GM21786 (cell line): ENCODE measurements around the gene SNRNP70.
"Not testable (repeated sequence)": the region's sequence is repeated elsewhere in the genome, so short reads cannot be mapped to it uniquely, and the experiment has no call there.

Source experiments
- ATAC-seq: cut with Tn5 transposase; IDR thresholded peaks from one replicate; pipeline ENCODE4 v1.9.1; 2021; ENCODE audit not compliant: unreplicated experiment

The SNRNP70 gene

GRCh38 chr19:49141352-49141751, 56.1 kb downstream of the SNRNP70 start:
- no peak for ATAC-seq

GRCh38 chr19:49142866-49143335, 57.6 kb downstream of the SNRNP70 start:
- no peak for ATAC-seq

GRCh38 chr19:49145573-49146407, 60.5 kb downstream of the SNRNP70 start:
- no peak for ATAC-seq

- ATAC-seq: not testable (repeated sequence)
Measured at GRCh38 chr19:49146408-49146770, 61.1 kb downstream of the SNRNP70 start.

GRCh38 chr19:49148044-49148682, 62.9 kb downstream of the SNRNP70 start:
- ATAC-seq: no peak

- ATAC-seq: no peak
Measured at GRCh38 chr19:49148784-49149651, 63.8 kb downstream of the SNRNP70 start.

GRCh38 chr19:49149652-49150105, 64.4 kb downstream of the SNRNP70 start:
- no peak for ATAC-seq

- no peak for ATAC-seq
Measured at GRCh38 chr19:49150106-49150943, 65.1 kb downstream of the SNRNP70 start.

- ATAC-seq: no peak
Measured at GRCh38 chr19:49150944-49151243, 65.6 kb downstream of the SNRNP70 start.

- ATAC-seq: no peak
Measured at GRCh38 chr19:49151267-49152118, 66.2 kb downstream of the SNRNP70 start.

- ATAC-seq: no peak
Measured at GRCh38 chr19:49152119-49152550, 66.9 kb downstream of the SNRNP70 start.

- ATAC-seq: no peak
Measured at GRCh38 chr19:49153167-49153809, 68.0 kb downstream of the SNRNP70 start.

GRCh38 chr19:49154279-49154678, 69.0 kb downstream of the SNRNP70 start:
- no peak for ATAC-seq

- no peak for ATAC-seq
Measured at GRCh38 chr19:49155005-49155819, 70.0 kb downstream of the SNRNP70 start, which contains the start of gene HRC. Gene HRC, minus strand, starts transcription at chr19:49155396. Its CDS starts 159 bp downstream, at chr19:49155237.

- no peak for ATAC-seq
Measured at GRCh38 chr19:49155820-49156346, 70.6 kb downstream of the SNRNP70 start.

- no peak for ATAC-seq
Measured at GRCh38 chr19:49157445-49158224, 72.4 kb downstream of the SNRNP70 start, which contains the start of gene TRPM4. Gene TRPM4, plus strand, starts transcription at chr19:49157792. Its CDS starts 75 bp downstream, at chr19:49157867.
